Right hindlimb (tissue), 1 donor: Measurements from ENCODE around the gene LPIN3.
A peak's percentile ranks its signal among the peaks of the same experiment; 100 is the strongest.

Source experiments
- DNase-seq: peaks from one replicate; pipeline ENCODE4 v3.0.0-alpha.2; 2018

LPIN3 gene

DNA sequence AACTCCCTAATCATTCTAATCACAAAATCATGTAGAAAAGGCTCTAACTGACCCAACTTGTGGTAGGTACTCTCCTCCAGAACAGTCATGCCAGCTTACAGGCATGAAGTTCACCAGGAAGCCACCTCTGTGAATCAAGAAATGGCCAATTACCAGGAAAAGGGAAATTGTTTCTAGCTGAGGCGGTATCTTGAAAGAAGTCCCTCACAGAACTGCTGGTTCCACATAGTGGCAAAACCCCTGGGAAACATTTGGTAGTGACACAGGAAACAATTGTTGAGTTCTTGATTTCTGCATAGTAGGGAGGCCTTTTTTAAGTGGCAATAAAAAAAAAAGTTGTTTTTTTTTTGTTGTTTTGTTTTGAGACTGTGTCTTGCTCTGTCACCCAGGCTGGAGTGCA lies 19.6 kb upstream of the LPIN3 start:
- no peak for DNase-seq

DNA sequence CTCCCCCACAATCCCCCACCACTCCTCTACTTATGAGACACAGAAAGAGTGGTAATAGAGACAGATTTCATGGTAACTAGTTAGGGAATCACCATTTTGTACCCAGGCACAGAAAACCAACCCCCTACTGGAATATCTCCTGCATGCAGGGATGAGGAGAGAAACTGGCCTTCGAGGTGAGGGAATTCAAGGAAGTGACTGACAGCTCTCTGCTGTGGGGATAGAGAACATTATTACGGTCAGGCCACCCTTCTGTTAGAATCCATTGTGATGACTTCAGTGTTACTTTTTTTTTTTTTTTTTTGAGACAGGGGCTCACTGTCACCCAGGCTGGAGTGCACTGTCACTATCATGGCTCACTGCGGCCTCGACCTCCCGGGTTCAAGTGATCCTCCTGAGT lies 13.4 kb upstream of the LPIN3 start:
- DNase-seq = no peak

DNA sequence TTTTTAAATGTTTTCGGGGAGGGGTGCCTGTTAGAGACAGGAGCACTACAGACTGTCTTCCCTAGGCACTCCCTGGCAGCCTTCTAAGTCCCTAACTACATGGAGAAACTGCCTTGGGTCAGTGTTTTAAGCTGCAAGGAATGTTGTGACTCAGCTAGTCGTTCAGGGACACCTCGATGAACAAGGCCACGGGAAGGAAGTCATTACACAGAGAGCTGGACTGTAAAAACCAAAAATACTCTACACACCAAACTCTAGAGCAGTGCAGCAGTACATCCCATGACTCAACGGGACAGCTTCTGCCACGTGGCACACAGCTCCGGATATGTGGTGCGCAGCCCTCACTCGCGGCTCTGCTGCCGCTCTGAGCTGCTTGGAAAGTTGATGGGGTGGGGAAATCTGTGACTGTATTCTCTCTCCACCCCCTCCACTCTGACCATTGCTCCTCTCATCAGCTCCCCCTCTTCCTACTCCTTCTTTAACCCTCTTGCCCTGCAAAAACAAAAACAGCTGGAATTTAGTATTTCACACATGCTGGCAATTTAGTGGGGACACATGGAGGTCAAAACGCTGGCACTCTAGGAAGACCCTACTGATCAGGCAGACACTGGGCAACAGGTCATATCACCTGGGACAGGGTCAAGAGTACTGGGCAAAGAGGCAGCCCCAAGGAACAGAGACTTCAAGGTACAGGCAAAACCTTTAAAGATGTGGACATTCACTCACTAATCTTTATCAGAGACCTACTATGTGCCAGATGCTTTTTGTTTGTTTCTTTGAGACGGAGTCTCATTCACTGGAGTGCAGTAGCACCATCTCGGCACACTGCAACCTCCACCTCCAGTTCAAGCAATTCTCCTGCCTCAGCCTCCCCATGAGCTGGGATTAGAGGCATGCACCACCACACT lies 10.9 kb upstream of the LPIN3 start:
- peak; percentile 79 for DNase-seq

DNA sequence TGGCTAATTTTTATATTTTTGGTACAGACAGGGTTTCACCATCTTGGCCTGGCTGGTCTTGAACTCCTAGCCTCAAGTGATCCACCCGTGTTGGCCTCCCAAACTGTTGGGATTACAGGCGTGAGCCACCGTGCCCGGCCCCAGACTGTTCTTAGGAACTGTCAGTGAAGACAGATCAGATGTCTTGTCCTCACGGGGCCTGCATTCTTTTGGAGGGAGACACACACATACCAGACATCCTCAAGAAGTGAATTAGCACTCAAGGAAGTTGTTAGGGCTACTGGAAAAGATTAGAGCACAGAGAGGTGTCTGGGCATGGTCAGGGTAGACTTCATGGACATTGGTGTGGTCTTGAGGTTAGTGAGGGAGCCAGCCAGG lies 10.3 kb upstream of the LPIN3 start:
- no peak for DNase-seq

DNA sequence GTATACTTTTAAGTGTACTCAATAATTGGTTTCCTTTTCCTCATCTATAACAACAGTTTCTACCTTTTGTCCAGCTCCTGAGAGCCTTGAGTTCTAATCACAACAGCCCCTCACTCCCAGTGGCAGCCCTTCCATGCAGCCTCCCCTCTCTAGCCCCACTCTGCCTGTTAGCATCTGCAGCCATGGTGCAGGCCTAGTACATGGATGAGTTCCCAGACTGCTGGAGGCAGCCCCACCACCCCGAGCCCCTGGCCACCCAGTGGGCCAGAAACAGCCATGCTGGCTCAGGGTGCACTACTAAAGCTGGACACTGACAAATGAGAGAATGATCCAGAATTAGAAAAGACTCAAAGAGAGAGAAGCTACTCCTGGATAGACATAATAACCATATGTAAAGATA lies 9.7 kb upstream of the LPIN3 start:
- no peak for DNase-seq

DNA sequence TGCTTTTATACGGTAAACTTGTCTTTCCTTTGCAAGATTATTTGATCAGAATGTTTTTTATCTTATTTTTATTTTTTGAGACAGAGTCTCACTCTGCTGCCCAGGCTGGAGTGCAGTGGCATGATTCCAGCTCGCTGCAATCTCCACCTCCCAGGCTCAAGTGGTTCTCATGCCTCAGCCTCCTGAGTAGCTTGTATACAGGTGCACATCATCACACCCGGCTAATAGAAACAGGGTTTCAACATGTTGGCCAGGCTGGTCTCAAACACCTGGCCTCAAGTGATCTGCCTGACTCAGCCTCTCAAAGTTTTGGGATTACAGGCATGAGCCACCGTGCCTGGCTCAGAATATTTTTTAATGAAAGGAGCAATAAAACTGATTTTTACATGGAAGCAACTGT lies 8.9 kb upstream of the LPIN3 start:
- DNase-seq = no peak

DNA sequence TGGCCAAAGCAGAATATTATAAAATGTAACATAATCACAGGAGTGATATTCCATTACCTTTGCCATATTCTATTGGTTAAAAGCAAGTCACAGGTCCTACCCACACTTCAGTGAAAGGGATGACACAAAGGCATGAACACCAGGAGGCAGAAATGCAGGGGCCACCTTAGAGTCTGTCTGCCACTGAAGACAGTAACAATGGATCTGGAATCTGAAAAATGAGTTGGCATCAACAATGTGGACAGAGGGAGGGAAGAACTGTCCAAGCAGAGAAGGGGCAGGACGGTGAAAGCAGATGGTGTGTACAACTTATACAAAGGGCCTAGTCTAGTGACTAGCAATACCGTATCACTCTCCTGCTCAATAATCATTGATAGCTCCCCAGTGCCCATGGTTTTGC lies 6.6 kb upstream of the LPIN3 start:
- DNase-seq = no peak

DNA sequence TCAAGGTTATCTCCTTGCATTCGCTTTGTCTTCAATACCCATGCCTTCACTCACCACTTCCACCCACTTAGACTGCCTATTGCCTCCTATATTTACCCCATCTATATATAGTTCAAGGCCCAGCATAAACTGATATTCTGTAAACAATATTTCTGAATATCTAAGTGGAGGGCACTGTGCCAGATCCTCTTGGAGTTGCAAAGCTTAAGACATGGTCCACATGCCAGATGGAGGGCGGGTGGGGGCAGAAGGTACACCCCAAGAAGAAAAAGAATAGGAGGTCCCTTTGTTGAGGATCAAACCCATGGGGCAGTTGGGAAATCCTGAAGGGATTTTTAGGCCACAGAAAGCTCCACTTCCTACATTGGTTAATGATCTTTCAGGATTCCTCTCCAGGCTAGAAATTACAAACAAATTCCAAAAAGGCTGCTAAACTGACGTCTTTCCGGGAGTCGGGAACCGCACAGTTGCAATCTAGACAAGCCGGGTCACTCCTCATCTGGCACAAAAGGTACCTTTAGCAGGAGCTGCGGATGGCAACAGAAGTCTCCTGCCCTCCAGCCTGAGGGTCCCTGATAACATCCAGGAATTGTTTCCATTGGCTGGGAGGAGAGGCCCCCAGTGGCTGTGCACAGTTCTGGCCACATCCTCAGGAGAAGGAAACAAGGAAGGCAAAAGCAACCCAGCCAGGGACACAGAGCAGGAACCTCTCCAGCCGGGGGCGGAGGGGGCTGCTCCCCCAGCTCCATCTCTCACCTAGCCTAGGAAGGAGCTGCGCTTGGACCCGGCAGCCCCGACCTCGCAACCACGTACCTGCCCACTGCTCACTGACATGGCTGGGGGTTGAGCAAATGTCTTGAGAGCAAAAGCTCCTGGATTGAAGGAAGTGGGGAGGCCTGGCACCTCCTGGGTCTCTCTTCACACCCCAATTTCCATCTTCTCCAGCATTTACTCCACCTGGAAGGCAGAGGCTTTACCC lies 5.9 kb upstream of the LPIN3 start:
- DNase-seq = no peak

DNA sequence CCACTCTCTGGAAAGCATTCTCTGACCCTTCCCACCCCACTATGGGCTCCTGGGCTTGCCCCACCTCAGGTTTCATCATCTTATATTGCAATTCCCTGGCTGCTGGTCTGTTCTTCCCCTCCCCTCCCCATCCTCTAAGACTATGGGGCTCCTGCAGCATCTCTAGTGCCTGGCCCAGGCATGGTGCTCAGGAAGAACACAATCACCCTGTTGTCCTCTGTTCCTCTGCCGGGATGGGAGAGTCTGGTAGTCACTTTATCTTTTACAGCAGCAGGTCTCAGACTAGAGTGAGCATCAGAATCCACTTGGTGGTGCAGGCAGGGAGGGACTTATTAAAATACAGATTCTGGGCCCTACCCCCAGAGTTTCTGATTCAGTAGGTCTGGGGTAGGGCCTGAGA lies 5.0 kb upstream of the LPIN3 start:
- no peak for DNase-seq

DNA sequence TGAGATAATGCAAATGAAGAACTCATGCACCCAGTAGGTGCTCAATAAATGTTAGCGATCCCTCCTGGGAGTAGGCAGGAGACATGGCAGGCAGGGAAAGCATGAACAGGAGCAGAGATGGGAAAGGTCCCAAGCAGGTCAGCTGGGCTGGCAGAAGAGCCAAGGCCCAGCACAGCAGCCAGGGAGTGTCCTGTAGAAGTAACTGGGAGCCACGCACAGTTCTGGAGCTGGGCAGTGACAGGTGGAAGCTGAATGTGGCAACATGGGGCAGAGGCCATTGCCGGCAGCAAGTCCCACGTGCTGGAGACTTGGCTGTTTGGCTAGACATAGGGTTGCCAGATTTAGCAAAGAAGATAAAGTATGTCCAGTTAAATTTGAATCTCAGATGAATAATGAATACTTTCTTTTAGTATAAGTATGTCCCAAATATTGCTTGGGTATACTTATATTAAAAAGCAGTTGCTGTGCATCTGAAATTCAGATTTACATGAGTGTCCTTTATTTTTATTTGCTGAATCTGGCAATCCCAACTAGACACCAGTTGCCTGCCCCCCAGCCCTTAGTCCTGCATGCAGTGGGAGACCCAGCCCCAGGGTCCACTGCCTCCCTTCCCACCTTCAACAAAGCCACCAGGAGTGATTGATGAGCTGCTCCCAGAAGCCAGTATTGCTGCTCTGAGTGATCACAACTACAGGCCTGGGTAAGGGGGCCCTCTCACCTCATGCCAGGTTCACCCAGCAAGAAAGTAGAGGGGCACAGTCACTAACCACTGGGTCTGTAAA lies 3.7 kb upstream of the LPIN3 start:
- DNase-seq = no peak

DNA sequence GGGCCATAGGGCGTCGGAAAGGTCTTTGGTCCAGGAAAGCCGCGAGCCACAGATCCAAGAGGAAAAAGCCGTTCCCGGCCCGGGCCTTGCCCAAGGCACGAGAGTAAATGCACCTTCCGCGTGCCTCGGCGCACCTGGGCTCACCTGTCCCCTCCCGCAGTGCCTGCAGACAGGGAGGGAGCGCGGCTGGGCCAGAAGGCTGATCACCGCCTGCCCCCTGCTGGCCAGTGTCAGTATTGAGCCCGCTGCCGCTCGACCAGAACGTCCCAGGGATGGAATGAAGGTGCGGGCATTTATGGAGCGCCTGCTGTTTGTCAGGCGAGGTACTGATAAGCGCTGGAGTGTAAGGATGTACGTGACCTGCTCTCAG lies 679 bp upstream of the LPIN3 start:
- peak; percentile 81 for DNase-seq

DNA sequence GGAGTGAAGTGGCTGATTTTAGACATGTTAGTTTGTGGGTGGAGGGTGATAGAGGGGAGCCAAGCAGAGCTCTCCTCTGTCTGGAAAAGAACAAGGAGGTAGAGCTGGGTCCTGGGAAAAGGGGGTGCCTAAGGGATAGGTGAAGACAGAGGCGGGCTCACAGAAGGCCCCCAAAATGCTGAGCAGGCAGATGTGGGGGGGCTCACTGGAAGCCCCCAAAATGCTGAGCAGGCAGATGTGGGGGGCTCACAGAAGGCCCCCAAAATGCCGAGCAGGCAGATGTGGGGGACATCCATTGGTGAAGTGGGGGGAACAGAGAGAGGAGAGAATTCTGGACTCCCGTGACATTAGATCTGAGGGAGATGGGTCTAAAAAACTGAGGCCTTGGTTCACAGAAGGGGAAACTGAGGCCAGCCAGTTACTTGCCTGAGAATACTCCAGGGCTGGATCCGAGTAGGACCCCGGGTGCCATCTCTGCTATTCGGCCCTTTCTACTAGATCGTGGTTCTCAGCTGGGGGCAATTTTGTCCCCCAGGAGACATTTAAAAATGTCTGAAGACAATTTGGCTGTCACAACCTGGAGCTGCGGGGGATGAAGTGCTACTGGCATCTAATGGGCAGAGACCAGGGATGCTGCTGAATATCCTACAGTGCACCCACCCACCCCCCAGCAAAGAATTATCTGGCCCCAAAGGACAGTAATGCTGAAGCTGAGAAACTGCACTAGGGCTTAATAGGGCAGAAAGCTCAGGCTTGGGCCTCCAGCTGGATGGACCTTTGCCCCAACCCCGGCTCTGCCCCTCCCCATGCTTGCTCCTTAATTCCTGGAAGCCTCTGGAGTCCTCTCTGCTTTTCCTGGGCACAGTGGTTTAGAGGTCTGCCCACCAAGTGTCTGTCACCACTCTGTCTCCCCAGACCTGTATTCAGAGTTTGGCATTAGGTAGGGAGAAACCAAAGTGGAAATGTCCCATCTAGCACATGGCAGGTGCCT lies 2.1 kb downstream of the LPIN3 start:
- no peak for DNase-seq

DNA sequence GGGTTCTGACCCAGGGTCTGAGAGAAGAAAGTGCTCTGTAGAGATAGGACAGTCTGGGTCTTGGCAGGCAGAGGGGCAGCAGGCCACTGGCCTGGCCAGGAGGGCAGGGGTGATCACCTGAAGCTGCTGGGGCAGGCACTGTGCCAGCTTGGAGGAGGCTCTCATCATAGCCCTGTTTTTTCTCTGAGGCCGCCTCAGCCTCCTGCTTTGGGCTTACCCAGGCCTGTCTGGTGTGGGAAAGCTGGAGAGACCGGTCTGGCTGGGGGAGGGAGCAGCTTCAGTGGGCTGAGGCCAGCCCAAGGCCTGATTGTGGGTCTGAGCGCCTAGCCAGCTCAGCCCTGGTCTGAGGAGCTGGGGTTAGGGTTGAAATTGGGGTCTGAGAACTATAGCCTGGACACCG lies 3.9 kb downstream of the LPIN3 start:
- no peak for DNase-seq

DNA sequence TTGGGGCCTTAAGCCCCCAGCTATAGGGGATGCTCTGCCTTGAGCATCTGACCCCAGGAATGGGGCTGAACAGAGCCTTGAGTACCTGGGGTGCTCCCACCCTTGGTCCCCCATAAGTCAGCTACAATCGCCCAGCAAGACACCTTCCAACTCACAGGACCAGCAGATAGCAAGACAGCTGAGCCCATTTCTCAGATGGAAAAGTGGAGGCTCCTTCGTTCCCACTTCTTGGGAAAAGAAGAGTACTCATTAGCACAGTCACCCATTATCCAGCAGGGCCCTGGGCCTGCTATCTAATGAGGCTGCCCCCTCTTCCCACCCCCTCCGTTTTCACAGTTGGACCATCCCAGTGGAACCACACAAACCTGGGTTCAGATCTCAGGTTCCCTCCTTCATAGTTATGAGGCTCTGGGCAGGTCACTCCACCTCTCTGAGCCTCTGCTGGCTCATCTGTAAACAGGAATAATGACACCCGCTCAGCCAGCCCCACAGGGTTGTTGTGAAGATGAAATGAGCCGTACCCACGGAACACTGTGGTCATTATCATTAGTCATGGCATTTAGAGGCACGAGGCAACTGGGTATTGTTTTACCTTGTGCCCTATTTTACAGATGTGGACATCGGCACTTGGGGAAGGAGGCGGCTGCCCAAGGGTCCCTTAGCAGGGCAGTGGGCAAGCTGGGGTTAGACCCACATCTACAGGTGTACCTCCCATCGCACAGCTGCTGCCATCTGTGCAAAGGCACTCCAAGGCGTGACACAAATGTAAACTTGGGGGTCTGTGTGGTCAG lies 4.5 kb downstream of the LPIN3 start:
- no peak for DNase-seq

DNA sequence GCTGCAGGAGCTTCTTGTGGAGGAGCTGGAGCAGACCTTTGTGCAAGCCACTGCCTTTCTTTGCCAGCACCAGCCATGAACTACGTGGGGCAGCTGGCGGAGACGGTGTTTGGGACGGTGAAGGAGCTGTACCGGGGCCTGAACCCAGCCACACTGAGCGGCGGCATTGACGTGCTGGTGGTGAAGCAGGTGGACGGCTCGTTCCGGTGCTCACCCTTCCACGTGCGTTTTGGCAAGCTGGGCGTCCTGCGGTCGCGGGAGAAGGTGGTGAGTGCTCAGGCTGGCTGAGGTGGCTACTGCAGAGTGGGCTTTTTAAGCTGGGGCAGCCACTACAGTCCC lies 5.1 kb downstream of the LPIN3 start:
- no peak for DNase-seq

DNA sequence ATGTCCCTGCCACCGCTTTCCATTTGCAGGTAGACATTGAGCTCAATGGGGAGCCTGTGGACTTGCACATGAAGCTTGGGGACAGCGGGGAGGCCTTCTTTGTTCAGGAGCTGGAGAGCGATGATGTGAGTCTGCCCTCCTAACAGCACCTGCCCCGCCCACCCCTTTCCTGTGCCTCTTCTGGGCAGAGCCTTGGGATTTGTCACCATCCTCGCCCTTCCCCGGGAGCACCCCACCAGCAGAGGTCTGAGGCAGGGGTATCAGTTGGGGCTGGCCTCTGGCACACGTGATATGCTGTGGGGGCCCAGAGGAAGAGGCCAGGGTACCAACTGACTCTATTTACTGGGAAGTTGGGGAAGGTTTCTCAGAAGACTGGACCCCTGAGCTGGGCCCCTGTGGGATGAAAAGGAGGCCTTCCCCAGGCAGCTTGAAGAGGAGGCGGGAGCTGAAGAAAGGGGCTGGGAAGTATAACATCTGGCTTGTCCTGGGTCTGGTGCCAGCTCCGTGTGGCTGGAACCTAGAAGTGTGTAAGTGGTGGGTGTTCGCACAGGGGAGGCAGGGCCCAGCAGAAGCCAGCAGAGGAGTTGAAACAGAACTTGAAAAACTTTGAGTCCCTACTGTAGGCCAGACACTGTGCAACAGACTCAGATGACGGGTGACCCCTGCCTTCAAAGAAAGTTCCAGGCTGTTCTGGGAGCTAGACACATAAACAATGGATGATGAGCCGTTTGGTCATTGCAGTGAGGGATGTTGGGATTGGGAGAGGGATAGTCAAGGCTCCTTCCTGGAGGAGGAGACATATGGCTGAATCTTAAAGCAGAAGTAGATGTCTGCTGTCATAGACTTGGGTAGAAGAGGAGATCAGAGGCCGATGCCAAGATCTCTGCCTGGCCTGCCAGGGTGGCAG lies 7.2 kb downstream of the LPIN3 start:
- peak; percentile 68 for DNase-seq

DNA sequence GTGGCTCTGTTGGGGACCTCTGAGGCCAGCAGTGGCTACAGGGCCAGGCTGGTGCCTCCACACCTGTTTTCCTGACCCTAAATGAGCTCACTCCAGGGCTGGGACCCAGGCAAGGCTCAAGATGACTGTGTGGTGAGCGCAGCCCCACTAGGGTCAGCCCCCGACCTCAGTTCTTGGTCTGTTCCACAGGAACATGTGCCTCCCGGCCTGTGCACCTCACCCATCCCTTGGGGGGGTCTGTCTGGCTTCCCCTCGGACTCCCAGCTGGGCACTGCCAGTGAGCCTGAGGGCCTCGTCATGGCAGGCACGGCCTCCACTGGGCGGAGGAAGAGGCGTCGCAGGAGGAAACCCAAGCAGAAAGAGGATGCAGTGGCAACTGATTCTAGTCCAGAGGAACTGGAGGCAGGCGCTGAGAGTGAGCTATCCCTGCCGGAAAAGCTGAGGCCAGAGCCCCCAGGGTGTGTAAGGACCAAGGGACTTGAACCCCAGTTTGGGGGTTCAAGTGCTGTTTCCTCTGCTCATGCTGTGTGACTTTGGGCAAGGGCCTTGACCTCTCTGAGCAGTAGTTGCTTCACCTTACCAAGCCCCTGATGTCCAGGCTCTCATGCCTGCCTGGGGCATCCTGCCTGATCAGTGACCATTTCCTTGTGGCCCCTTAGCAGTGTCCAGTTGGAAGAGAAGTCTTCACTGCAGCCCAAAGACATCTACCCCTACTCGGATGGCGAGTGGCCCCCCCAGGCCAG lies 8.0 kb downstream of the LPIN3 start:
- no peak for DNase-seq

DNA sequence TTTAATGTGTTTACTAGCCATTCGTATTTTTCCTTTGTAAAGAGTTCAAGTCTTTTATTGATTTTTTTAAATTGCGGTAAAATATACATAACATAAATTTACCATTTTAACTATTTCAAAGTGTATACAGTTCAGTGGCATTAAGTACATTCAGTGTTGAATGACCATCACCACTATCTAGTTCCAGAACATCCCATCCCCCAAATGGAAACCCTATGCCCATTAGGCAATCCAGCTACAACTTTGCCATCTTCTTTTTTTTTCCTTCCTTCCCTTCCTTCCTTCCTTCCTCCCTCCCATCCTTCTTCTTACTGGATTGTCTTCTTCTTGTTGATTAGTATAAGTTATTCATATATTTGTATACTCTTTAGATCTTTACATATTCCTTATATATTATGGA lies 8.6 kb downstream of the LPIN3 start:
- DNase-seq = no peak

DNA sequence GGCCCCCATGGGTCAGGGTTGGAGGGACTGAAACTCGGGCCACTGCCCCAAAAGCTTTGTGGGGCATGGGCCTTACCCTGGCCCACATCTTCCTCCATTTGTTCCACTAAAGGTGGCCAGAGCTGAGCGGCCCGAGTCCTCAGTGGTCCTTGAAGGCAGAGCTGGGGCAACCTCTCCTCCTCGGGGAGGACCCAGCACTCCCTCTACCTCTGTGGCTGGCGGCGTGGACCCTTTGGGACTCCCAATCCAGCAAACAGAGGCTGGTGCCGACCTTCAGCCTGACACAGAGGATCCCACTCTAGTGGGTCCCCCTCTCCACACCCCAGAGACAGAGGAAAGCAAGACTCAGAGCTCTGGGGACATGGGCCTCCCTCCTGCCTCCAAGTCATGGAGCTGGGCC lies 9.3 kb downstream of the LPIN3 start:
- DNase-seq = no peak
